B cell (primary cell): ENCODE results near the gene RIT1.

ENCODE experiments used
- CTCF ChIP-seq: fragments of 200-600 bp; IDR thresholded peaks from one replicate; pipeline ENCODE4 v1.8.0; 2022; ENCODE audit warnings: antibody characterized with exemption, mild to moderate bottlenecking
- EZH2 ChIP-seq: IDR thresholded peaks from 2 replicates; pipeline ENCODE4 v1.6.1; 2012; ENCODE audit warnings: borderline replicate concordance, low read depth, mild to moderate bottlenecking, moderate library complexity, low read length; ENCODE audit not compliant: insufficient read depth, poor library complexity, severe bottlenecking

GRCh38 chr1:155934097-155934935 lies 23.2 kb upstream of the RIT1 start, which contains the start of gene KHDC4:
- TF ChIP-seq CTCF (peak; percentile 57), EZH2 (no peak)
